Esophagus muscularis mucosa (tissue), 4 donors: ENCODE measurements around the gene STK32B. TPM values are rescaled to one million over a fixed set of nuclear protein-coding genes. Genes with fewer than 3 reads are reported as not detected.

ENCODE experiments used
- DNase-seq: peaks from one replicate; pipeline ENCODE4 v3.0.0-alpha.2; 2017; ENCODE audit errors: extremely low spot score
- H3K27ac ChIP-seq, 4 donors: fragments of 200-600 bp; sonication (generic); replicated peaks in 1 of 4; 1 replicate in 3 of 4; 2 replicates in 1 of 4; pipeline ENCODE4 v1.5.1; 2016 to 2019; ENCODE audit warnings: mild to moderate bottlenecking in 1 of 4
- H3K27me3 ChIP-seq, 4 donors: fragments of 200-600 bp; sonication (generic); one replicate each; pipeline versions ENCODE4 v1.5.1 to v1.6.0; 2016 to 2019
- H3K36me3 ChIP-seq, 4 donors: fragments of 200-600 bp; sonication (generic); one replicate each; pipeline ENCODE4 v1.5.1; 2016 to 2019
- H3K4me1 ChIP-seq, 4 donors: fragments of 200-600 bp; sonication (generic); one replicate each; pipeline ENCODE4 v1.5.1; 2016 to 2019
- H3K4me3 ChIP-seq, 4 donors: fragments of 200-600 bp; sonication (generic); 1 replicate in 2 of 4; 2 replicates in 2 of 4; pipeline ENCODE4 v1.5.1; 2016 to 2019; ENCODE audit warnings: mild to moderate bottlenecking in 4 of 4, moderate library complexity in 1 of 4
- H3K9me3 ChIP-seq, 4 donors: fragments of 200-600 bp; sonication (generic); 1 replicate in 3 of 4; 2 replicates in 1 of 4; pipeline ENCODE4 v1.5.1; 2016 to 2019
- EP300 ChIP-seq: sonication (generic); formaldehyde crosslinking; IDR thresholded peaks from one replicate; pipeline ENCODE4 v1.6.1; 2017; ENCODE audit warnings: antibody characterized with exemption
- POLR2A ChIP-seq: fragments of 450-650 bp; IDR thresholded peaks from one replicate; pipeline ENCODE4 v1.6.1; 2017; ENCODE audit warnings: antibody characterized with exemption, moderate library complexity, mild to moderate bottlenecking, low read depth
- POLR2AphosphoS5 ChIP-seq, 2 donors: sonication (generic); formaldehyde crosslinking; IDR thresholded peaks; one replicate each; pipeline ENCODE4 v1.6.1; 2017; ENCODE audit warnings: antibody characterized with exemption in 2 of 2
- WGBS: methylation state at CpG from one replicate; pipeline ENCODE4 v1.1.5; 2018; 5-methylcytosine and 5-hydroxymethylcytosine counted together
- intact Hi-C: fragments of 100-400 bp; cut with DNase I; formaldehyde crosslinking; loops from one replicate; pipeline ENCODE4 v1.15.1; 2023
- total RNA-seq, 4 donors: library from RNA; depleted of rRNA; stranded (reverse); fragments of >200 nt; gene quantifications; one replicate each; pipeline versions ENCODE4 v1.1.0 to v1.2.1, GENCODE V29; 2016
- TF ChIP-seq, protein P1 (sequence below), 3 experiments: fragments of 200-600 bp in 2 of 3; fragments of 450-650 bp in 1 of 3; sonication (generic) in 2 of 3; IDR thresholded peaks; one replicate each; pipeline ENCODE4 v1.5.1; 2017 to 2019; ENCODE audit warnings: antibody characterized with exemption in 3 of 3, mild to moderate bottlenecking in 2 of 3, moderate library complexity in 1 of 3

Gene STK32B
- total RNA-seq, 4 donors from 2014 or later: 1.7 to 3.8 (median 2.7) TPM

DNA sequence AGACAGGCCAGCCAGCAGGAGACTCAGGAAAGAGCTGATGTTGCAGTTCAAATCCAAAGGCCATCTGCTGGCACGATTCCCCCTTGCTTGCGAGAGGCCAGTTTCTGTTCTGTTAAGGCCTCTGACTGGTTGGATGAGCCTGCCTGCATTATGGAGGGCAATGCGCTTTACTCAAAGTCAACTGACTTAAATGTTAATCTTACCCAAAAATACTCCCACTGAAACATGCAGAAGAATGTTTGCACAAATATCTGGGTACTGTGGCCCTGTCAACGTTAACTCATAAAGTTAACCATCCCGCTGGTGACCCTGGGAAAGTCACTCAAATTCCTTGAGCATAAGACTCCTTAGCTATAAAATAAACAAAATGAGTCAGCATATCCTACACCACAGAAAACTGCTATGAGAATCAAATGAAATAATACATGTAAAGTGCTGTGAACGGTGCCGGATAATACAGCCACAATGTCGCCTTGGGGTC, 330.7 kb downstream of the STK32B start:
- H3K9me3 ChIP-seq: no peaks in the 10 kb centered on the region
- H3K4me3 ChIP-seq: no peak overlapping the region
- TF ChIP-seq EP300: no peak
- TF ChIP-seq, protein P1, sequence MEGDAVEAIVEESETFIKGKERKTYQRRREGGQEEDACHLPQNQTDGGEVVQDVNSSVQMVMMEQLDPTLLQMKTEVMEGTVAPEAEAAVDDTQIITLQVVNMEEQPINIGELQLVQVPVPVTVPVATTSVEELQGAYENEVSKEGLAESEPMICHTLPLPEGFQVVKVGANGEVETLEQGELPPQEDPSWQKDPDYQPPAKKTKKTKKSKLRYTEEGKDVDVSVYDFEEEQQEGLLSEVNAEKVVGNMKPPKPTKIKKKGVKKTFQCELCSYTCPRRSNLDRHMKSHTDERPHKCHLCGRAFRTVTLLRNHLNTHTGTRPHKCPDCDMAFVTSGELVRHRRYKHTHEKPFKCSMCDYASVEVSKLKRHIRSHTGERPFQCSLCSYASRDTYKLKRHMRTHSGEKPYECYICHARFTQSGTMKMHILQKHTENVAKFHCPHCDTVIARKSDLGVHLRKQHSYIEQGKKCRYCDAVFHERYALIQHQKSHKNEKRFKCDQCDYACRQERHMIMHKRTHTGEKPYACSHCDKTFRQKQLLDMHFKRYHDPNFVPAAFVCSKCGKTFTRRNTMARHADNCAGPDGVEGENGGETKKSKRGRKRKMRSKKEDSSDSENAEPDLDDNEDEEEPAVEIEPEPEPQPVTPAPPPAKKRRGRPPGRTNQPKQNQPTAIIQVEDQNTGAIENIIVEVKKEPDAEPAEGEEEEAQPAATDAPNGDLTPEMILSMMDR (IDR thresholded peaks at IDR 0.05): no peak
- intact Hi-C loops: no loop called here
- H3K36me3 ChIP-seq: no peaks in the 10 kb centered on the region
- H3K27ac ChIP-seq: no peak overlapping the region
- WGBS: 74% methylated on average over 8 of the region's 8 CpGs
- no peak for DNase-seq
- H3K27me3 ChIP-seq: no peaks in the 10 kb centered on the region
- H3K4me1 ChIP-seq: no peaks in the 10 kb centered on the region

DNA sequence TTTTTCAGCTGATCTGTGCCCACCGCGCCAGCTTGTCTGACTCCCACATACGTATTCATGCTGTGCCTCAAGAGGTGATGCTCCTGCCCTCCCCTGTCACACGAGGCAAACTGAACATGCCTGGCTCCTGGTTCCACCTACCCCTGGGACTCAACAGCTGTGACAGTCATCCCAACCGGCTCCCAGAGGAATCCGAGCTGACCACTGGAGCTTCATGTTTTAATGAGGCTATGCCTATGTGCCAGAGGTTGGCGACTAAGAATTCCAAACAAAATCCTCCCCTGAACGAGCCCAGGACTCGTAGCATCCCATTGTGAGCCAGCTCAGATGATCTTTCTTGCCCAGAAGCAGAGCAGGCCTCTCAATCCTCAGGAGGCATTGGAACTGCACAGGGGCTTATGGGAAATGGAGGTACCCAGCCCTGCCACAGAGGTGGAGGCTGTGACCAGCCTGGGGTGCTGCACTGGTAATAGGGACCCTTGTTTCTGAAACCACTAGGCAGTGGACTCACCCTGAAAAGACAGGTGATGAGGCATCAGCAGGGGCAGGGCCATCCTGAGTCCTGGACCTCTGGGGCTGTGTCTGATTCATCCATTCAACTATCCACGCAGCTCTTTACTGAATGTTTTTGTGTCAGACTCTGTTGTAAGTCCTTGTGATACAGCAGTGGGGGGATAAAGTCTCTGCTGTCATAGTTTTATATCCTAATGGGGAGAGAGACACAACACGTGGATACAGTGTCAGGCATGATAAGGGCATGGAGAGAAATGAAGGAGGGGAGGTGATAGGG, 332.1 kb downstream of the STK32B start:
- Histone ChIP-seq H3K27ac (no peak overlapping the region), H3K4me1 (no peaks in the 10 kb centered on the region), H3K9me3 (no peaks in the 10 kb centered on the region), H3K36me3 (no peaks in the 10 kb centered on the region), H3K4me3 (no peak overlapping the region), H3K27me3 (no peaks in the 10 kb centered on the region)
- intact Hi-C loops: no loop called here
- TF ChIP-seq, protein P1 (IDR thresholded peaks at IDR 0.05): no peak
- TF ChIP-seq POLR2A (no peak), POLR2AphosphoS5 (IDR thresholded peaks at IDR 0.05) (no peak), EP300 (no peak)
- 83% methylated on average over 8 of the region's 11 CpGs for WGBS
- no peak for DNase-seq

DNA sequence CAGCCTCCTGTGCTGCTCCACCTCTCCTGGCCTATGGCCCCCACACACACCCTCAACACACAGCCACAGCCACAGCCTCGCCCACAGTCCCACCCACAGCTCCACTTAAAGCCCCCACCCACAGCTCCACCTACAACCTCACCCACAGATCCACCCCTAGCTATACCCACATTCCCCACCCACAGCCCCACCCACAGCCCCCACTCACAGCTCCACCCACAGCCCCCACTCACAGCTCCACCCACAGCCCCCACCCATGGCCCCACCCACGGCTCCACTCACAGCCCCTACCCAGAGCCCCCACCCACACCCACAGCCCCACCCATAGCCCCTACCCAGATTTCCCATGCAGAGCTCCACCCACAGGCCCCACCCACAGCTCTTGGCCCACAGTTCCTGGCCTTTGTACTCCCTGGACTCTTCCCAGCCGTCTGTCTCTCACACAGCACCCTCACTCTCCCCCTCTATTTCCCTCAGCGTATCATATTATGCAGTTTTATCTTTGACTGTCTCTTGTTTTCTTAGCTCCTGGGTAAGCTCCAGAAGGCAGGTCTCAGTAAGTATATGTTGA, 334.5 kb downstream of the STK32B start:
- H3K36me3 ChIP-seq: no peaks in the 10 kb centered on the region
- no peaks in the 10 kb centered on the region for H3K4me1 ChIP-seq
- H3K9me3 ChIP-seq: no peaks in the 10 kb centered on the region
- no peaks in the 10 kb centered on the region for H3K27me3 ChIP-seq
- WGBS: 44% methylated on average over 4 of the region's 4 CpGs
- no peak overlapping the region for H3K4me3 ChIP-seq
- no peak for DNase-seq
- H3K27ac ChIP-seq: no peak overlapping the region
- TF ChIP-seq EP300: no peak
- TF ChIP-seq POLR2AphosphoS5 (IDR thresholded peaks at IDR 0.05): no peak
- TF ChIP-seq, protein P1 (IDR thresholded peaks at IDR 0.05): no peak
- no peak for TF ChIP-seq POLR2A
- intact Hi-C loops: no loop called here

DNA sequence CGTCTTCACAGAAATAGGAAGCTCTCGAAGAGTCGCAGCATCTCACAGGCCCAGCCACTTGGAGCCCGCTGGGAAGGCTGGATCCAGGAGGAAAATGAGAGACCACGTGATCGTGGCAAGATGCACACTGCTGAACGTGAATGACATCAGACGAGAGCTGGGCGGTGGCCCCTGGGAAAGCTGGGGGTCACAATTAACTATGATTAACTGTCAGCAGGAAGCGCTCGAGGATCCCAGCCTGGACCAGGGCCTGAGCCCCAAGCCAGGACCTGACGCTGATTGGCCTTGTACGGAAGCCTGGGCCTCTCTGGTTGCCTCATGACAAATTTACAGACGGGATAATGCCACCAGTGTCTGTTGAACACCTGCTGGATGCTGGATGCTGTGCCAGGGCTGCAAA, 335.6 kb downstream of the STK32B start:
- no peaks in the 10 kb centered on the region for H3K36me3 ChIP-seq
- WGBS: 89% methylated on average over 13 of the region's 14 CpGs

More for the DNA sequence above, 335.6 kb downstream of the STK32B start:
- intact Hi-C loops: no loop called here
- no peak overlapping the region for H3K27ac ChIP-seq
- H3K27me3 ChIP-seq: no peaks in the 10 kb centered on the region
- no peak overlapping the region for H3K4me3 ChIP-seq
- TF ChIP-seq EP300 (no peak), POLR2A (no peak), POLR2AphosphoS5 (IDR thresholded peaks at IDR 0.05) (no peak)
- TF ChIP-seq, protein P1 (IDR thresholded peaks at IDR 0.05): no peak
- DNase-seq: no peak
- H3K4me1 ChIP-seq: no peaks in the 10 kb centered on the region
- H3K9me3 ChIP-seq: no peaks in the 10 kb centered on the region
